ENCODE results near the gene EIF4B. TPM values are rescaled to one million over a fixed set of nuclear protein-coding genes. Genes with fewer than 3 reads are reported as not detected.

The EIF4B gene
- polyA plus RNA-seq, 1 of the 3 experiments (the other 2 are of a cell fraction): 267 TPM

GRCh38 chr12:53012928-53013327 lies 6.7 kb downstream of the EIF4B start:
- H4K20me1 ChIP-seq (ENCODE audit: insufficient read depth): peaks cover 100% of the 10 kb centered on the region
- CTCF ChIA-PET: interaction anchor here (1.0 kb wide), 1 partner anchor 25 kb away, joined by 3 read pairs; no protein-coding TSS in a partner anchor
- peaks cover 8% of the 10 kb centered on the region in 2 experiments; a peak in 3 of 4 replicates for H3K4me1 ChIP-seq (ENCODE audit: control insufficient read depth in 1 of 2, insufficient read depth in 2 of 2, low read depth in 1 of 2, low read length in 1 of 2)
- H3K27me3 ChIP-seq (ENCODE audit: insufficient read depth): no peaks in the 10 kb centered on the region
- H3K36me3 ChIP-seq (replicated peaks in 1 of 2; ENCODE audit: control insufficient read depth in 1 of 2, insufficient read depth in 2 of 2, low read length in 1 of 2): peaks cover 27 to 74% of the 10 kb centered on the region in 2 experiments
- 92% methylated on average over 3 of the region's 3 CpGs for WGBS (ENCODE audit: low lambda C conversion rate)
- peaks cover 18% of the 10 kb centered on the region for H3F3A ChIP-seq (replicated peaks; ENCODE audit: insufficient read depth)
- no peak overlapping the region for H3K4me3 ChIP-seq (ENCODE audit: low read depth in 2 of 2, low read length in 1 of 2)
- no peak overlapping the region for H3K4me2 ChIP-seq
- no peak overlapping the region for H3K9ac ChIP-seq
- no peaks in the 10 kb centered on the region for H3K9me2 ChIP-seq
- no peak for DNase-seq
- no peak overlapping the region for H3K27ac ChIP-seq (ENCODE audit: low read depth in 2 of 2, low read length in 1 of 2)
- H2AFZ ChIP-seq (ENCODE audit: low read depth): no peak overlapping the region
- POLR2A ChIA-PET: no interaction called here
- H3K79me2 ChIP-seq (ENCODE audit: insufficient read depth): peaks cover 100% of the 10 kb centered on the region
- H3K9me3 ChIP-seq: no peaks in the 10 kb centered on the region
- no peak for TF ChIP-seq USF1 (IDR thresholded peaks at IDR 0.05; ENCODE audit: borderline replicate concordance, low read depth)
- TF ChIP-seq REST (IDR thresholded peaks at IDR 0.05; ENCODE audit: low read depth, low read length): no peak
- TF ChIP-seq NFIC (IDR thresholded peaks at IDR 0.05; ENCODE audit: borderline replicate concordance): no peak
- no peak for TF ChIP-seq CTCF (IDR thresholded peaks at IDR 0.05)
- TF ChIP-seq EZH2phosphoT487 (IDR thresholded peaks at IDR 0.05; ENCODE audit: borderline replicate concordance, low read depth): no peak
- no peak for TF ChIP-seq CHD2 (IDR thresholded peaks at IDR 0.05; ENCODE audit: low read length, partially characterized antibody)
- TF ChIP-seq PBX3 (IDR thresholded peaks at IDR 0.05): no peak
- TF ChIP-seq IRF3 (IDR thresholded peaks at IDR 0.05; ENCODE audit: low read depth, low read length): no peak
- no peak for TF ChIP-seq TEAD4 (IDR thresholded peaks at IDR 0.05; ENCODE audit: borderline replicate concordance, insufficient read depth)
- TF ChIP-seq RFX5 (IDR thresholded peaks at IDR 0.05; ENCODE audit: low read length): no peak
- no peak for TF ChIP-seq SIN3A (IDR thresholded peaks at IDR 0.05; ENCODE audit: borderline replicate concordance, low read depth, low read length)
- no peak for TF ChIP-seq ELF1 (IDR thresholded peaks at IDR 0.05)
- TF ChIP-seq RXRA (IDR thresholded peaks at IDR 0.05; ENCODE audit: borderline replicate concordance, low read depth): no peak
- no peak for TF ChIP-seq POLR2AphosphoS5 (IDR thresholded peaks at IDR 0.05; ENCODE audit: low read depth, low read length)
